ENCODE measurements around the gene TIGIT.
A peak's percentile ranks its signal among the peaks of the same experiment; 100 is the strongest.

GRCh38 chr3:114299421-114299820, 5.6 kb downstream of the TIGIT start:
- TF ChIP-seq, protein P1, sequence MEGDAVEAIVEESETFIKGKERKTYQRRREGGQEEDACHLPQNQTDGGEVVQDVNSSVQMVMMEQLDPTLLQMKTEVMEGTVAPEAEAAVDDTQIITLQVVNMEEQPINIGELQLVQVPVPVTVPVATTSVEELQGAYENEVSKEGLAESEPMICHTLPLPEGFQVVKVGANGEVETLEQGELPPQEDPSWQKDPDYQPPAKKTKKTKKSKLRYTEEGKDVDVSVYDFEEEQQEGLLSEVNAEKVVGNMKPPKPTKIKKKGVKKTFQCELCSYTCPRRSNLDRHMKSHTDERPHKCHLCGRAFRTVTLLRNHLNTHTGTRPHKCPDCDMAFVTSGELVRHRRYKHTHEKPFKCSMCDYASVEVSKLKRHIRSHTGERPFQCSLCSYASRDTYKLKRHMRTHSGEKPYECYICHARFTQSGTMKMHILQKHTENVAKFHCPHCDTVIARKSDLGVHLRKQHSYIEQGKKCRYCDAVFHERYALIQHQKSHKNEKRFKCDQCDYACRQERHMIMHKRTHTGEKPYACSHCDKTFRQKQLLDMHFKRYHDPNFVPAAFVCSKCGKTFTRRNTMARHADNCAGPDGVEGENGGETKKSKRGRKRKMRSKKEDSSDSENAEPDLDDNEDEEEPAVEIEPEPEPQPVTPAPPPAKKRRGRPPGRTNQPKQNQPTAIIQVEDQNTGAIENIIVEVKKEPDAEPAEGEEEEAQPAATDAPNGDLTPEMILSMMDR (conservative IDR thresholded peaks at IDR 0.05), result peak; percentile 42; the same call in 1 of the 2 replicates
- TF ChIP-seq EZH2 (IDR thresholded peaks at IDR 0.05; ENCODE audit: low read depth), result no peak

All from PC-9 (cell line).